Neural cell (in vitro differentiated cells): ENCODE data around the gene SLC1A2. TPM values are rescaled to one million over a fixed set of nuclear protein-coding genes. Genes with fewer than 3 reads are reported as not detected.

Experiments used
- H2AFZ ChIP-seq: fragments of 200-600, 300-800 bp; sonication (generic), shearing (Covaris generic); 2 replicates; pipeline ENCODE4 v1.6.0; 2014; ENCODE audit warnings: low read depth, mild to moderate bottlenecking, antibody characterized with exemption, low read length, moderate library complexity
- H3F3A ChIP-seq: fragments of 200-600 bp; shearing (Covaris generic); 2 replicates; pipeline ENCODE4 v1.6.1; 2016; ENCODE audit warnings: mild to moderate bottlenecking, moderate library complexity, mixed read lengths, antibody characterized with exemption, low read length; ENCODE audit not compliant: insufficient read depth, poor library complexity, severe bottlenecking
- H3K27ac ChIP-seq: fragments of 200-600, 300-800 bp; sonication (generic), shearing (Covaris generic); 2 replicates; pipeline ENCODE4 v1.5.1; 2014; ENCODE audit warnings: mild to moderate bottlenecking, low read length, moderate library complexity
- H3K27me3 ChIP-seq: fragments of 300-800, 200-600 bp; sonication (generic), shearing (Covaris generic); 2 replicates; pipeline ENCODE4 v1.6.0; 2014; ENCODE audit warnings: mild to moderate bottlenecking, low read depth, low read length, moderate library complexity; ENCODE audit not compliant: insufficient read depth
- H3K36me3 ChIP-seq: fragments of 300-800, 200-600 bp; sonication (generic), shearing (Covaris generic); 2 replicates; pipeline ENCODE4 v1.5.1; 2014; ENCODE audit warnings: mild to moderate bottlenecking, antibody characterized with exemption, low read length, moderate library complexity; ENCODE audit not compliant: insufficient read depth
- H3K4me2 ChIP-seq: fragments of 300-800, 200-600 bp; sonication (generic), shearing (Covaris generic); 2 replicates; pipeline ENCODE4 v1.6.0; 2014; ENCODE audit warnings: mild to moderate bottlenecking, low read length
- H3K4me3 ChIP-seq: fragments of 300-800, 200-600 bp; sonication (generic), shearing (Covaris generic); 2 replicates; pipeline ENCODE4 v1.5.1; 2014; ENCODE audit warnings: mild to moderate bottlenecking, low read length, moderate library complexity
- H3K79me2 ChIP-seq: fragments of 200-600 bp; shearing (Covaris generic); replicated peaks from 2 replicates; pipeline ENCODE4 v1.6.0; 2014; ENCODE audit warnings: mild to moderate bottlenecking, low read length, moderate library complexity; ENCODE audit not compliant: insufficient read depth
- H3K9ac ChIP-seq: fragments of 300-800, 200-600 bp; sonication (generic), shearing (Covaris generic); 2 replicates; pipeline ENCODE4 v1.6.1; 2016; ENCODE audit warnings: mild to moderate bottlenecking, low read length, mixed read lengths
- H3K9me2 ChIP-seq: fragments of 200-600 bp; shearing (Covaris generic); 2 replicates; pipeline ENCODE4 v1.6.1; 2016; ENCODE audit warnings: mild to moderate bottlenecking, low read length, mixed read lengths; ENCODE audit not compliant: insufficient read depth
- H3K9me3 ChIP-seq: fragments of 200-600, 300-800 bp; sonication (generic), shearing (Covaris generic); 2 replicates; pipeline ENCODE4 v1.6.1; 2016; ENCODE audit warnings: mild to moderate bottlenecking, mixed run types, low read length, moderate library complexity, mixed read lengths
- H4K20me1 ChIP-seq: fragments of 200-600 bp; shearing (Covaris generic); 2 replicates; pipeline ENCODE4 v1.6.1; 2016; ENCODE audit warnings: mild to moderate bottlenecking, mixed run types; ENCODE audit not compliant: insufficient read depth
- EP300 ChIP-seq: fragments of 450-650 bp; conservative IDR thresholded peaks from 2 replicates; pipeline ENCODE4 v1.6.1; 2014; ENCODE audit warnings: antibody characterized with exemption, mild to moderate bottlenecking, moderate library complexity; ENCODE audit not compliant: poor library complexity, severe bottlenecking
- EZH2 ChIP-seq: fragments of 200-600, 300-800 bp; shearing (Covaris generic), sonication (generic); IDR thresholded peaks from 2 replicates; pipeline ENCODE4 v1.6.1; 2014; ENCODE audit warnings: antibody characterized with exemption, low read length, borderline replicate concordance, mild to moderate bottlenecking; ENCODE audit not compliant: insufficient read depth, poor library complexity, severe bottlenecking
- MXI1 ChIP-seq: fragments of 450-650 bp; conservative IDR thresholded peaks from 2 replicates; pipeline ENCODE4 v1.6.1; 2014; ENCODE audit warnings: antibody characterized with exemption, mild to moderate bottlenecking; ENCODE audit not compliant: poor library complexity, severe bottlenecking
- POLR2AphosphoS5 ChIP-seq: IDR thresholded peaks from 2 replicates; pipeline ENCODE4 v1.6.1; 2012
- RAD21 ChIP-seq: fragments of 450-650 bp; conservative IDR thresholded peaks from 2 replicates; pipeline ENCODE4 v1.6.1; 2014; ENCODE audit warnings: antibody characterized with exemption, mild to moderate bottlenecking, moderate library complexity
- SMC3 ChIP-seq: fragments of 450-650 bp; conservative IDR thresholded peaks from 2 replicates; pipeline ENCODE4 v1.6.1; 2014; ENCODE audit warnings: antibody characterized with exemption, mild to moderate bottlenecking, moderate library complexity; ENCODE audit not compliant: poor library complexity
- TAF1 ChIP-seq: IDR thresholded peaks from 2 replicates; pipeline ENCODE4 v1.6.1; 2012; ENCODE audit warnings: low read depth
- polyA plus RNA-seq: library from polyadenylated mRNA; depleted of rRNA; stranded (reverse); fragments of >200 nt; gene quantifications from 2 replicates; pipeline ENCODE4 v1.2.3, GENCODE V29; 2014
- TF ChIP-seq, protein P1 (sequence below): IDR thresholded peaks from 2 replicates; pipeline ENCODE4 v1.6.1; 2012; ENCODE audit warnings: borderline replicate concordance
- TF ChIP-seq, protein P2 (sequence below): fragments of 450-650 bp; IDR thresholded peaks from 2 replicates; pipeline ENCODE4 v1.5.1; 2014; ENCODE audit warnings: antibody characterized with exemption, mild to moderate bottlenecking, moderate library complexity; ENCODE audit not compliant: poor library complexity, severe bottlenecking

Gene SLC1A2
- polyA plus RNA-seq, 1 donor from 2014 or later: 134 TPM

DNA sequence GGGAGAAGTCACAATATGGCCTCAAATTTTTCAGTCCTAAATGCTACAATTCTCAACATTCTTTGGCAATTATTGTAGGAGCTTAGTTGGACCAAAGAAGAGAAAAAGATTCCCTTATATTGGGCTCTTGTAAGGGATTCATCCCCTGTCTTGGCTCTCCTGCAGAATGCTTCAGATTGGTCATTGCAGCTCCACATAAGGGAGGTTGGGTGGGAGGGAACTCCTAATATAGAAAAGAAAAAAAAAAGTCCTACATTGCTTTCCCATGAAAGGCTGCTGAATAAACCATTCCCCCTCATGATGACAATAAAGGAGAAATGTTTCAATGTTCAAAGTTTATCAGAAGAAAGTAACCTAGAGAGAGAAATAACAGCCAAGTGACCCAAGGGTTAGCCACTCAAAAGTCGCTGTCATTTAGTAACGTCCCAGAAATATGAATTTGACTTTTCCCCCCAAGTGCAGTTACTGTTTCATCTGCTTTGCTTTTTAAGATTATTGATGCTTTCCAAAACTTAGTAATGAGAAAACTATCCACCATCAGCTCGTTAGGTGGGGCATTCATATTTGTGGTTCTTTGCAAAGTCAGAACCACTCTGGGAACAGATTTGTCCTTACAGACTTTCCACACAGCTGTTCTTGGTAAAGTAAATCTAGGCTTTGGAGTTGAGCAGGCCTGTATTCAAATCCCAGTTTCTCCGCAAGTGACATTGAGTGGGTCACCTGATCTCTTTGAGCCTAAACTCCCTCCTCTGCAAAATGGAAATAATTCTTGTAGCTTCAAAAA is 5.0 kb upstream of the SLC1A2 start:
- TF ChIP-seq EZH2: no peak
- TF ChIP-seq EP300: no peak
- TF ChIP-seq, protein P1, sequence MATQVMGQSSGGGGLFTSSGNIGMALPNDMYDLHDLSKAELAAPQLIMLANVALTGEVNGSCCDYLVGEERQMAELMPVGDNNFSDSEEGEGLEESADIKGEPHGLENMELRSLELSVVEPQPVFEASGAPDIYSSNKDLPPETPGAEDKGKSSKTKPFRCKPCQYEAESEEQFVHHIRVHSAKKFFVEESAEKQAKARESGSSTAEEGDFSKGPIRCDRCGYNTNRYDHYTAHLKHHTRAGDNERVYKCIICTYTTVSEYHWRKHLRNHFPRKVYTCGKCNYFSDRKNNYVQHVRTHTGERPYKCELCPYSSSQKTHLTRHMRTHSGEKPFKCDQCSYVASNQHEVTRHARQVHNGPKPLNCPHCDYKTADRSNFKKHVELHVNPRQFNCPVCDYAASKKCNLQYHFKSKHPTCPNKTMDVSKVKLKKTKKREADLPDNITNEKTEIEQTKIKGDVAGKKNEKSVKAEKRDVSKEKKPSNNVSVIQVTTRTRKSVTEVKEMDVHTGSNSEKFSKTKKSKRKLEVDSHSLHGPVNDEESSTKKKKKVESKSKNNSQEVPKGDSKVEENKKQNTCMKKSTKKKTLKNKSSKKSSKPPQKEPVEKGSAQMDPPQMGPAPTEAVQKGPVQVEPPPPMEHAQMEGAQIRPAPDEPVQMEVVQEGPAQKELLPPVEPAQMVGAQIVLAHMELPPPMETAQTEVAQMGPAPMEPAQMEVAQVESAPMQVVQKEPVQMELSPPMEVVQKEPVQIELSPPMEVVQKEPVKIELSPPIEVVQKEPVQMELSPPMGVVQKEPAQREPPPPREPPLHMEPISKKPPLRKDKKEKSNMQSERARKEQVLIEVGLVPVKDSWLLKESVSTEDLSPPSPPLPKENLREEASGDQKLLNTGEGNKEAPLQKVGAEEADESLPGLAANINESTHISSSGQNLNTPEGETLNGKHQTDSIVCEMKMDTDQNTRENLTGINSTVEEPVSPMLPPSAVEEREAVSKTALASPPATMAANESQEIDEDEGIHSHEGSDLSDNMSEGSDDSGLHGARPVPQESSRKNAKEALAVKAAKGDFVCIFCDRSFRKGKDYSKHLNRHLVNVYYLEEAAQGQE: no peak
- no peak for TF ChIP-seq SMC3
- no peak for TF ChIP-seq RAD21
- TF ChIP-seq, protein P2, sequence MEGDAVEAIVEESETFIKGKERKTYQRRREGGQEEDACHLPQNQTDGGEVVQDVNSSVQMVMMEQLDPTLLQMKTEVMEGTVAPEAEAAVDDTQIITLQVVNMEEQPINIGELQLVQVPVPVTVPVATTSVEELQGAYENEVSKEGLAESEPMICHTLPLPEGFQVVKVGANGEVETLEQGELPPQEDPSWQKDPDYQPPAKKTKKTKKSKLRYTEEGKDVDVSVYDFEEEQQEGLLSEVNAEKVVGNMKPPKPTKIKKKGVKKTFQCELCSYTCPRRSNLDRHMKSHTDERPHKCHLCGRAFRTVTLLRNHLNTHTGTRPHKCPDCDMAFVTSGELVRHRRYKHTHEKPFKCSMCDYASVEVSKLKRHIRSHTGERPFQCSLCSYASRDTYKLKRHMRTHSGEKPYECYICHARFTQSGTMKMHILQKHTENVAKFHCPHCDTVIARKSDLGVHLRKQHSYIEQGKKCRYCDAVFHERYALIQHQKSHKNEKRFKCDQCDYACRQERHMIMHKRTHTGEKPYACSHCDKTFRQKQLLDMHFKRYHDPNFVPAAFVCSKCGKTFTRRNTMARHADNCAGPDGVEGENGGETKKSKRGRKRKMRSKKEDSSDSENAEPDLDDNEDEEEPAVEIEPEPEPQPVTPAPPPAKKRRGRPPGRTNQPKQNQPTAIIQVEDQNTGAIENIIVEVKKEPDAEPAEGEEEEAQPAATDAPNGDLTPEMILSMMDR: no peak
- no peak for TF ChIP-seq POLR2AphosphoS5
- TF ChIP-seq TAF1: no peak
- no peak for TF ChIP-seq MXI1

DNA sequence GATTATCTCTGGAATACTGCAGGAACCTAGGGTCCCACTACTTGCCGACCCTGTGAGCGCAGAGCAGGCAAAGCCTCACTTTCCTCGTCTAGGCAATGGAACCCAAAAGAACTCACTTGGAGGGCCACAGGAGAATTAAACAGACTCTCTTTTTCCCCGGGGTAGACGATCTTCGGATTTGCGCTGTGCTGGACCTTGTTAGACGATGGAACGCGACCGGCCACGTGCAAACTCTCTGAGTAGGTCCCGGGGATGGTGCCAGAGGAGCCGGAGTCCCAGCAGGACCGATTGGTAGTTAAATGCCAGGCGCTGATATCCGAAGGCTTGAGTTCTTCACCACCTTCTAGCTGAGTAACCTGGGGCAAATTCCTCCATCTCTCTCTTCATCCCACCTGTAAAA is 1.0 kb upstream of the SLC1A2 start:
- peaks cover 33% of the 10 kb centered on the region for H3K79me2 ChIP-seq
- H4K20me1 ChIP-seq: no peaks in the 10 kb centered on the region
- peak overlapping the region; percentile 92 for H3K27ac ChIP-seq
- H3K27me3 ChIP-seq: no peaks in the 10 kb centered on the region
- no peak for TF ChIP-seq TAF1
- no peak for TF ChIP-seq POLR2AphosphoS5
- TF ChIP-seq, protein P2: no peak
- H3K4me3 ChIP-seq: peak overlapping the region; percentile 88
- no peak overlapping the region for H2AFZ ChIP-seq
- H3K9ac ChIP-seq: peak overlapping the region; percentile 94
- peak overlapping the region; percentile 76 for H3K4me2 ChIP-seq
- H3K9me2 ChIP-seq: no peaks in the 10 kb centered on the region
- H3K9me3 ChIP-seq: no peaks in the 10 kb centered on the region
- H3K36me3 ChIP-seq: no peaks in the 10 kb centered on the region
- H3F3A ChIP-seq: no peaks in the 10 kb centered on the region

More for the DNA sequence above, 5.0 kb upstream of the SLC1A2 start:
- Histone ChIP-seq H3K4me3 (no peak overlapping the region), H3K9ac (no peak overlapping the region), H3F3A (no peaks in the 10 kb centered on the region), H3K27ac (no peak overlapping the region), H3K4me2 (no peak overlapping the region), H4K20me1 (no peaks in the 10 kb centered on the region), H3K27me3 (no peaks in the 10 kb centered on the region), H3K9me2 (no peaks in the 10 kb centered on the region), H3K79me2 (no peaks in the 10 kb centered on the region), H3K9me3 (no peaks in the 10 kb centered on the region), H2AFZ (no peak overlapping the region), H3K36me3 (no peaks in the 10 kb centered on the region)
